HG03159 (cell line): ENCODE measurements around the gene RSL1D1.
"Not testable (repeated sequence)": the region's sequence is repeated elsewhere in the genome, so short reads cannot be mapped to it uniquely, and the experiment has no call there.

ENCODE experiments used
- ATAC-seq: cut with Tn5 transposase; IDR thresholded peaks from one replicate; pipeline ENCODE4 v1.9.1; 2021; ENCODE audit warnings: mild to moderate bottlenecking, moderate library complexity; ENCODE audit not compliant: unreplicated experiment

Gene RSL1D1

GRCh38 chr16:11799509-11800381 lies 51.6 kb downstream of the RSL1D1 start:
- ATAC-seq, result no peak

- no peak for ATAC-seq
Observed at GRCh38 chr16:11799017-11799381, 52.3 kb downstream of the RSL1D1 start.

GRCh38 chr16:11797957-11798299 lies 53.4 kb downstream of the RSL1D1 start:
- ATAC-seq, result no peak

- ATAC-seq, result peak; percentile 85
Observed at GRCh38 chr16:11797166-11797956, 54.0 kb downstream of the RSL1D1 start, which contains the start of gene ZC3H7A. Gene ZC3H7A (minus strand): TSS chr16:11797258. CDS start chr16:11782354, 14,904 bp downstream.

DNA sequence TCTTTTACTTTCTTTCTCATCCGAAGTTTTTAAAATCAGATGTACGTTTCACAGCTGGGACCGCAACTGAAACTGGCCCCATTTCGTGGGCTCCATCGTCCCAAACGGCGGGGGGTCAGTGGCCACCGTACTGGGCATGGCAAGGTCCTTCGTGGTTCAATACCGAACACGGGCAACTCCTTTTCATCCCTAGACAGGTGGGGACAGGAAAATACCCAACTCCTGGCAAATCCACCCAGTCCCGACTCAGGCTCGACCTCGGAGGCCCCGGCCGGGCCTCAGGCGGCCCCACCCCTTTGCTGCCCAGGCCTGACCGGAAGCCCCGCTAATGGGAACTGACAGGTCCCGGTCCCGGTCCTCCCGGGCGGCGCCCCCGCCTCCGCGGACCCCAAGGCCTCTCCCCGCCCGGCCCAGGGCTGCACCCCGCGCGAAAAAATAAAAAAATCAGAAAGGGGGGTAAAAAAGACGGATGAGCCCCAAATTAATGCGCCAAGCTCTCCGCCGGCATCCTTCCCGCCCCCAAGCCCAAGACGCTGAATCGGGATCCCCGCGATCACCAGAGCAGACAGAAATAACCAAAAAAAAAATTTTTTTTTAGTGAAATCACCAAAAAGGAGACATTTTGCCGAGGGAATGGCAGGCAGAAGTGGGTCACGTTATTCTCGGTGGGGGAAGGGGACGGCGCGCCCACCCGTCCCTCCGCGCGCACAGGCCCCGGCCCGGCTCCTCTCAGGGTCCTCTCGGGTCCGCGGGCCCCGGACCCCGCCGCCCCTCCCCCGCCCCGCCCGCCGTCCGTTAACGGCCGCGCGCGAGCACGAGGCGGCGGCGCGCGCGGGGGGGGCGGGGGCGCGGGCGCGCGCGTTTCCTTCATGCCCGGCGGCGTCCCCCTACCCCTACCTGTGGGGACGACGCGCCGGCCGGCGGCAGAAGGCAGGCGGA lies 54.8 kb downstream of the RSL1D1 start:
- peak; percentile 23 for ATAC-seq

- no peak for ATAC-seq
Observed at GRCh38 chr16:11795887-11796226, 55.5 kb downstream of the RSL1D1 start.

- no peak for ATAC-seq
Observed at GRCh38 chr16:11794996-11795886, 56.1 kb downstream of the RSL1D1 start.

- ATAC-seq, result no peak
Observed at GRCh38 chr16:11794447-11794846, 56.9 kb downstream of the RSL1D1 start.

DNA sequence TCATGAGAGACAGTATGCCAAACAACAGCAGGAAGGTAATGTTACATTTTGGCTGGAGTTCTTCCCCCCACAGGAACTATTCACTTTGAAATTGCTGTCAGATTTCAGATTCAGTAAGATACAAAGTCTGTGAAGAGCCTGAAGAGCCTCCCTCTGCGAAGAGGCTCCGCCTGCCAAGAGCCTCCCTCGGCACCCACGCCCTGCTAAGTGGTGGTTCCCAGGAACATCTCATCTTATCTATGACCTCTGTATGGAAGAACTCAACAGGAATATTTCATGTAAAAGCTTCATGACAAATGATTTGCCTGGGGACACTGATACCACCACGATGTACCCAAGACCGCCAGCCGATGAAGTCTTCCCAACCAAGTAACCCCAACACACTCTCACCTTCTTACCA lies 57.5 kb downstream of the RSL1D1 start:
- no peak for ATAC-seq

DNA sequence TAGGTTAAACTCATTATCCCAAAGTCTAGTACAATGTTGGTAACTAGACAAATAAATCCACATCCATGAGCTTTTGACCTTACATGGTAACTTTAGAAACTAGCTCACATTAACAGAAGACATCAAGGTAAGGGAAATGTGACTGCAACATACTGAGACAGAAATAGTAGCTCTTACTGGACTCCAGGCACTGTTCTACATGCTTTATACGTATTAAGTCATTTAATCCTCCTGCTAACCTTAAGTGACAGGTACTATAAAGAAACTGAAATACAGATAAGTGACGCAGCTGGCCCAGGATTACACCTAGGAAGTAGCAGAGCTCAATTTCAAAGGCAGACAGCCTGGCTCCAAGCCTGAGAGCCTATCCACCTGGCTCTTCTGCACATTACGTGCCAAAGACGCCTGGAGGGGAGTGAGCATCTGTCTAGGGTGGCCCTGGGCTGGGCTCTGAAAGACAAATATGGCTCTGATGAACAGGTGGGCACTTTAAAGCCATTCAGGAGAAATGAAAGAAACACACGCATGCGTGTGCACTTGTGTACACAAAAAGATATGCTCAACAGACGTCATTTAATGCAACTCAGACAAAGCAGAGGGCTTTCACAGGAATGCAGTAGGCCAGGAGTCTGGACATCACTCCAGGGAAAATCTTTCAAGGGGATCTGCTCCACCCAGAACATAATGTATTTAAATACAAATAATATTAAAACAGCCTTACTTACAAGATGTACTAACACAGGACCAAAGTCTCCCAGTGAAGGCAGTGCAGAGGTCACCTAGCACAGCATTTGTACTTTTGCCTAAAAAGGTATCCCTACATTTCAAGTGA lies 58.7 kb downstream of the RSL1D1 start:
- ATAC-seq, result no peak

DNA sequence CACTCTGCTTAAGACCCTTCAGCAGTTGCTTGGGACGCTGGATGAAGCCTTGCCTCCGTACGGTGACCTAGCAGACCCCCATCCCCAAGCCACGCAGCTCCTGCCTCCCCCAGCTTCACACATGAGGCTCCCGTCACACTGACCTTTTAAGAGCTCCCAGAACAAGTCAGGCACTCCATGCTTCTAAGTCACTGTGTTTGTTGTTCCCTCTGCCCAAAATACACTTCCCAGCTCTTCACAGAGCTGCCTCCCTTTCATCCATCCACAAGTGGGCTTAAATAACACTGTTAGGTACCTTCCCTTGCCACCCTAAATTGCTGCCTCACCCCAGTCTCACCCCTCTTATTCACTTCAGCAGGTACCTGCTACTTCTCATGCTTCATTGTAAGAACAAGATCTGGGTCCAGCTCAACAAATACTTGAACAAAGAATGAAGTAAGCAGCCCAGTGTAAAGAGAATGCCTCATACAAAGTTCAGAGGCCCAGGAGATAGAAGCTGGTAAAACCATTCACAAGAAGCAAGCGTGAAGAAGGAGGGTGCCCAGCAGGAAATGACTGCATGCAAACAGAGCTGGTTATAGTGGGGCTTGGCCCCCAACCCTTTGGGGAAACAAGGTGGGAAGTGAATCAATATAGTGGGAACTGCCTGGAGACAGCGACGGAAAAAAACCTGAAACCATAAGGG lies 60.1 kb downstream of the RSL1D1 start:
- no peak for ATAC-seq

DNA sequence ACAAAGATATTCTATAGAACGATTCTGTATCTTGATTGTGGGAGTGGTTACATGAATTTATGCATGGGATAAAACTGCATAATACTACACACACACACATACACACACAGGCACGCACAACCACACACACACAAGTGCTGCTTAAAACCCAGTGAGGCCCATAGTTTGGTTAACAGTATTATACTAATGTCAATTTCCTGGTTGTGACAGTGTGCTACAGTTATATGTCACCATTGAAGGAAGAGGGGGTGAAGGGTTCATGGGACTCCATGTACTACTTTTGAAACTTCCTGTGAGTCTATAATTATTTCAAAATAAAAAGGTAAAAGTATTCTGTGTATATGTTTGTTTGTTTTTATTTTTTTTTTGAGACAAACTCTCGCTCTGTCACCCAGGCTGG lies 62.4 kb downstream of the RSL1D1 start:
- ATAC-seq, result no peak

DNA sequence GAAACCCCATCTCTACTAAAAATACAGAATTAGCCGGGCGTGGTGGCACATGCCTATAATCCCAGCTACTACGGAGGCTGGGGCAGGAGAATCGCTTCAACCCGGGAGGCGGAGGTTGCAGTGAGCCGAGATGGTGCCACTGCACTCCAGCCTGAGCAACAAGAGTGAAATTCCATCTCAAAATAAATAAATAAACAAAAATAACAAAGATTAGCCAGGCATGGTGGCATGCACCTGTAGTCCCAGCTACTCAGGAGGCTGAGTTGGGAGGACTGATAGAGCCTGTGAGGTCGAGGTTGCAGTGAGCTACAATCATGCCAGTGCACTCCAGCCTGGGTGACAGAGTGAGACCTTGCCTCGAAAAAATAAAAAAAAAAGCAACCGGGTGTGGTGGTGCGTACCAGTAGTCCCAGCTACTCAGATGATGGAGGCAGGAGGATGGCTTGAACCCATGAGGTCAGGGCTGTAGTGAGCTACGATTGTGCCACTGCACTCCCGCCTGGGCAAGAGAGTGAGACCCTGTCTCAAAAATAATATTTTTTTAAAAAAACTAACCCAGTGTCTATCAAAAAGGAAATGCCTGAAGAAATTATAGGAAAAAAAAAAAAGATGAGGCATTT lies 66.3 kb downstream of the RSL1D1 start:
- ATAC-seq, result not testable (repeated sequence)

DNA sequence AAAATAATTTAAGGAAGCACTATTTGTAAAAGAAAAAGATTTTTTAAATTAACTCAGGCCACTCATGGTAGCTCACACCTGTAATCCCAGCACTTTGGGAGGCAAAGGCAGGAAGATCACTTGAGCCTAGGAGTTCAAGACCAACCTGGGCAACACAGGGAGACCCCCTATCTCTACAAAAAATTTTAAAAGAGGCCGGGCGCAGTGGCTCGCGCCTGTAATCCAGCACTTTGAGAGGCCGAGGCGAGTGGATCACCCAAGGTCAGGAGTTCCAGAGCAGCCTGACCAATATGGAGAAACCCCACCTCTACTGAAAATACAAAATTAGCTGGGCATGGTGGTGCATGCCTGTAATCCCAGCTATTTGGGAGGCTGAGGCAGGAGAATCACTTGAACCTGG lies 67.0 kb downstream of the RSL1D1 start:
- ATAC-seq, result not testable (repeated sequence)

GRCh38 chr16:11784038-11784369 lies 67.3 kb downstream of the RSL1D1 start:
- ATAC-seq, result no peak
